K562 (cell line): Measurements from ENCODE around the gene PDGFRA. TPM values are rescaled to one million over a fixed set of nuclear protein-coding genes. Genes with fewer than 3 reads are reported as not detected.

Source experiments
- ATAC-seq: fragments of 200-7000 bp; cut with Tn5 transposase; 3 replicates; pipeline ENCODE4 v1.9.1; 2020; ENCODE audit warnings: moderate library complexity
- BruUV-seq: library from RNA; stranded (reverse); fragments of 400-500 nt; replicated peaks from 2 replicates; lab custom pipeline; 2021; lab: Mats Ljungman, UMichigan
- CTCF ChIA-PET: fragments of 300-600 bp; formaldehyde crosslinking; extraction: SDS; loops from one replicate; lab custom pipeline; 2021; ENCODE audit warnings: low intra/inter-chr PET ratio; lab: Yijun Ruan, JAX
- POLR2A ChIA-PET: fragments of 300-600, 350-650 bp; sonication (Branson Sonifier 250); formaldehyde crosslinking; extraction: SDS; loops from one replicate; lab custom pipeline; 2021; ENCODE audit warnings: antibody characterized with exemption, inconsistent platforms; lab: Yijun Ruan, JAX
- DNase-seq, 4 experiments: peaks; one replicate each; pipeline versions ENCODE4 v3.0.0 to v3.0.0-alpha.2; 2011 to 2018; ENCODE audit warnings: low spot score in 3 of 4, mixed read lengths in 3 of 4; ENCODE audit errors: extremely low read depth in 1 of 4
- FAIRE-seq: peaks from 2 replicates; lab custom pipeline; 2011; peaks lifted over from hg19 to GRCh38; lab: Jason Lieb, UNC
- H2AFZ ChIP-seq: 2 replicates; pipeline ENCODE4 v1.6.0; 2011; ENCODE audit warnings: low read depth, low read length, control low read depth, inconsistent platforms
- H3K27ac ChIP-seq: fragments of 200-600 bp; 3 replicates; pipeline ENCODE4 v1.8.0; 2011; ENCODE audit warnings: low read depth, mild to moderate bottlenecking, control low read depth, inconsistent platforms, low read length, moderate library complexity, mixed read lengths; ENCODE audit errors: extremely low read depth
- H3K27me3 ChIP-seq, 2 experiments: fragments of 300-600 bp in 1 of 2; 2 replicates in 1 of 2; 3 replicates in 1 of 2; pipeline versions ENCODE4 v1.6.0 to v1.8.0; 2011; ENCODE audit warnings: inconsistent platforms in 2 of 2, low read length in 2 of 2, mild to moderate bottlenecking in 1 of 2, mixed read lengths in 1 of 2, moderate library complexity in 1 of 2; ENCODE audit not compliant: control insufficient read depth in 2 of 2, insufficient read depth in 2 of 2
- H3K36me3 ChIP-seq: fragments of 300-600 bp; 3 replicates; pipeline ENCODE4 v1.8.0; 2011; ENCODE audit warnings: mild to moderate bottlenecking, low read length, inconsistent platforms; ENCODE audit not compliant: control insufficient read depth, insufficient read depth
- H3K4me1 ChIP-seq, 2 experiments: fragments of 200-600 bp in 1 of 2; replicated peaks in 1 of 2; 2 replicates in 1 of 2; 3 replicates in 1 of 2; pipeline versions ENCODE4 v1.5.1 to v1.8.0; 2011; ENCODE audit warnings: inconsistent platforms in 2 of 2, low read length in 2 of 2, mild to moderate bottlenecking in 1 of 2, mixed read lengths in 1 of 2, moderate library complexity in 1 of 2; ENCODE audit not compliant: control insufficient read depth in 2 of 2, insufficient read depth in 2 of 2
- H3K4me2 ChIP-seq: 2 replicates; pipeline ENCODE4 v1.6.1; 2011; ENCODE audit warnings: low read length, control low read depth, inconsistent platforms, mixed read lengths; ENCODE audit not compliant: insufficient read depth
- H3K4me3 ChIP-seq: fragments of 200-600 bp; sonication (generic), shearing (Covaris generic); 2 replicates; pipeline ENCODE4 v1.5.1; 2016; ENCODE audit warnings: control low read depth, inconsistent platforms
- H3K79me2 ChIP-seq: fragments of 200-600 bp; 3 replicates; pipeline ENCODE4 v1.8.0; 2011; ENCODE audit warnings: low read length, inconsistent platforms; ENCODE audit not compliant: control insufficient read depth, insufficient read depth
- H3K9ac ChIP-seq, 2 experiments: 2 replicates each; pipeline versions ENCODE4 v1.6.0 to v1.6.1; 2011; ENCODE audit warnings: low read depth in 2 of 2, low read length in 2 of 2, control low read depth in 1 of 2, inconsistent platforms in 1 of 2, mild to moderate bottlenecking in 1 of 2, mixed read lengths in 1 of 2; ENCODE audit not compliant: insufficient read depth in 1 of 2
- H3K9me1 ChIP-seq: one replicate; pipeline ENCODE4 v1.6.0; 2011; ENCODE audit warnings: inconsistent platforms, mild to moderate bottlenecking, low read length, moderate library complexity; ENCODE audit not compliant: control insufficient read depth, insufficient read depth
- H3K9me3 ChIP-seq: replicated peaks from 2 replicates; pipeline ENCODE4 v1.5.1; 2011; ENCODE audit warnings: low read depth, low read length, inconsistent platforms; ENCODE audit not compliant: control insufficient read depth, insufficient read depth
- H4K20me1 ChIP-seq: replicated peaks from 2 replicates; pipeline ENCODE4 v1.6.1; 2011; ENCODE audit warnings: low read length, inconsistent platforms, mixed read lengths; ENCODE audit not compliant: control insufficient read depth, insufficient read depth
- MTA3 ChIP-seq: fragments of 450-650 bp; formaldehyde crosslinking; IDR thresholded peaks from 2 replicates; pipeline ENCODE4 v1.6.1; 2017; ENCODE audit warnings: mild to moderate bottlenecking, borderline replicate concordance
- PHTF2 ChIP-seq: fragments of 250-450 bp; sonication (Bioruptor Pico); IDR thresholded peaks from 2 replicates; pipeline ENCODE4 v1.5.0; 2021; ENCODE audit warnings: mild to moderate bottlenecking
- YY1 ChIP-seq, 3 experiments: IDR thresholded peaks; 2 replicates each; pipeline ENCODE4 v1.6.1; 2011; ENCODE audit warnings: low read length in 2 of 3, mild to moderate bottlenecking in 2 of 3, moderate library complexity in 2 of 3, borderline replicate concordance in 1 of 3, control low read depth in 1 of 3, low read depth in 1 of 3; ENCODE audit not compliant: insufficient read depth in 3 of 3, insufficient replicate concordance in 2 of 3, control insufficient read depth in 1 of 3, insufficient read length in 1 of 3; ENCODE audit errors: extremely low read depth in 1 of 3
- WGBS: fragments of 100-300 bp; shearing (Covaris generic); methylation state at CpG from one replicate; pipeline ENCODE4 v1.1.6; 2016; ENCODE audit warnings: low coverage, mixed read lengths; ENCODE audit not compliant: insufficient coverage; ENCODE audit errors: missing lambda C conversion rate; 5-methylcytosine and 5-hydroxymethylcytosine counted together
- in situ Hi-C: fragments of 300-500 bp; cut with MboI; formaldehyde crosslinking; loops from 4 replicates; pipeline ENCODE4 v1.15.0; 2018; ENCODE audit warnings: inconsistent platforms, mixed read lengths
- intact Hi-C: fragments of 100-400 bp; cut with micrococcal nuclease; formaldehyde crosslinking; loops from 2 replicates; pipeline ENCODE4 v1.14.2; 2022
- polyA plus RNA-seq, 8 experiments: library from polyadenylated mRNA; depleted of rRNA in 4 of 8; stranded (reverse) in 5 of 8; unstranded in 3 of 8; fragments of >200 nt; fragmentation: Nextera tagmentation in 2 of 8; fragmentation: Illumina TruSeq in 1 of 8; extraction: Ambion mirVana in 2 of 8; extraction: Trizol in 1 of 8; gene quantifications; 2 replicates each; pipeline versions ENCODE4 v1.2.1 to v1.2.3, GENCODE V29; 2011 to 2014; ENCODE audit warnings: inconsistent platforms in 1 of 8, missing spikeins in 1 of 8
- total RNA-seq, 7 experiments: library from RNA; depleted of rRNA in 6 of 7; stranded (reverse); fragments of >200 nt in 6 of 7; fragmentation: Illumina TruSeq in 2 of 7; extraction: Trizol in 2 of 7; gene quantifications; 2 replicates each; pipeline versions ENCODE4 v1.2.1 to v1.2.3, GENCODE V29; 2011 to 2021; ENCODE audit warnings: low replicate concordance in 1 of 7
- TF ChIP-seq, protein P1 (sequence below): IDR thresholded peaks from 2 replicates; pipeline ENCODE4 v1.6.1; 2016; ENCODE audit warnings: missing genetic modification characterization, missing compliant biosample characterization

PDGFRA gene
- total and polyA plus RNA-seq, 9 of the 15 experiments (the other 6 are each of a cell fraction or from before 2014, with no cell fraction given) = 0.40 TPM; not detected in 8

DNA sequence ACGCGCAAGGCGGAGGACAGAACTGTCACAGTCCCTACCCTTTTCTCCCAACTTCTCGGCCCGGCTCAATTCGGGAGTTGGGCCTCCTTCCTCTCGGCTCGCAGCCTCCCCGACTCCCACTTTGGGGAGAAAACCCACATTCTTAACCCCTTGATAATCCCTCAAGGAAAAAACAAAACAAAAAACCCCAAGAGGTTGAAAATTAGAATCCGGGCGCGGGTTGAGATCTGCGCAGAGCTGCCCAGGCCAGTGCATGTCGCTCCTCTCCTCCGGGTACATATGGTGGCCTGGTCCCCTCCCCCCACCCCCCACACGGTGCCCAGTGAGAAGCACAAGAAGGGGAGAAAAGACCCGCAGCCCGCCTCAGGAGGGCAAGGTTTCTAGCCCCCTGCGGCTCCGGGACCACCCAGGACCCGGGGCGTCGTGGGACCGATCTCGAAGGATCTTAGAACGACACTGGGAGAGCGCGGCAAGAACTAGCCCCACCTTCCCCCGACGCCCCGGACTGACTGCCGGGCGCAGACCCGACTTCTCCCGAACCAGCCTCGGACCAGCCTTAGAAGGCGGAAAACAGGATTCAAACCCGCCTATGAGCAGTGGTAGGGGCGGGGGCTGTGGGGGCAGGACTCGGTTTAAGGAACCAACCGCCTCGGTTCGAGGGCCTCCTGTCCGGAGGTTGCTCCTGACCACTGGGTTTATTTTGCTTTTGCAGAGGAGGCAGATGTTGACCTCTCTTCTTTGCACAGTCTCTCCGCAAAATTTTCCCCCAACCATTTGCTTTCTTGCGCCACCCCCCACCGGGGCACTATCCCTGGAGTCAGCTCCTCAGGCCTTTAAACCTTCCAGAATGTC, 2.5 kb upstream of the PDGFRA start:
- H3K27me3 ChIP-seq = peaks cover 31 to 67% of the 10 kb centered on the region in 2 experiments
- H3K79me2 ChIP-seq = no peaks in the 10 kb centered on the region
- intact Hi-C loops = no loop called here
- no peak for TF ChIP-seq PHTF2 (CRISPR knock-in tag)
- no peak for TF ChIP-seq MTA3
- TF ChIP-seq, protein P1, sequence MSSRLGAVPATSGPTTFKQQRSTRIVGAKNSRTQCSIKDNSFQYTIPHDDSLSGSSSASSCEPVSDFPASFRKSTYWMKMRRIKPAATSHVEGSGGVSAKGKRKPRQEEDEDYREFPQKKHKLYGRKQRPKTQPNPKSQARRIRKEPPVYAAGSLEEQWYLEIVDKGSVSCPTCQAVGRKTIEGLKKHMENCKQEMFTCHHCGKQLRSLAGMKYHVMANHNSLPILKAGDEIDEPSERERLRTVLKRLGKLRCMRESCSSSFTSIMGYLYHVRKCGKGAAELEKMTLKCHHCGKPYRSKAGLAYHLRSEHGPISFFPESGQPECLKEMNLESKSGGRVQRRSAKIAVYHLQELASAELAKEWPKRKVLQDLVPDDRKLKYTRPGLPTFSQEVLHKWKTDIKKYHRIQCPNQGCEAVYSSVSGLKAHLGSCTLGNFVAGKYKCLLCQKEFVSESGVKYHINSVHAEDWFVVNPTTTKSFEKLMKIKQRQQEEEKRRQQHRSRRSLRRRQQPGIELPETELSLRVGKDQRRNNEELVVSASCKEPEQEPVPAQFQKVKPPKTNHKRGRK (tag) = no peak
- TF ChIP-seq YY1 (IDR thresholded peaks at IDR 0.05; ENCODE audit: borderline replicate concordance in 1 of 3, control insufficient read depth in 1 of 3, extremely low read depth in 1 of 3, insufficient read depth in 3 of 3, insufficient read length in 1 of 3, insufficient replicate concordance in 2 of 3, low read depth in 1 of 3, low read length in 2 of 3) = no peak
- FAIRE-seq = no peak
- H3K9me1 ChIP-seq = no peaks in the 10 kb centered on the region
- DNase-seq = no peak
- H3K4me1 ChIP-seq = peaks cover 0 to 15% of the 10 kb centered on the region in 2 experiments; a peak in 2 of 5 replicates
- no peak overlapping the region for H3K4me2 ChIP-seq
- no TSS peak for BruUV-seq
- no peaks in the 10 kb centered on the region for H3K9me3 ChIP-seq
- ChIA-PET CTCF (no interaction called here), POLR2A (no interaction called here)
- in situ Hi-C loops = loop anchor here (5.0 to 25.0 kb wide), 5 partner anchors 319 to 1839 kb away; no protein-coding TSS in a partner anchor
- H2AFZ ChIP-seq = no peak overlapping the region
- no peak overlapping the region for H3K9ac ChIP-seq
- H4K20me1 ChIP-seq = 0 out of 2 replicates have a peak, but pooled peaks cover 11% of the 10 kb centered on the region
- no peak overlapping the region for H3K4me3 ChIP-seq
- H3K36me3 ChIP-seq = no peaks in the 10 kb centered on the region
- H3K27ac ChIP-seq = no peak overlapping the region
- WGBS = 10% methylated on average over 35 of the region's 47 CpGs
- no peak for ATAC-seq
